Esophagus squamous epithelium (tissue), 4 donors: ENCODE measurements around the gene VSIG4.

Source experiments
- CTCF ChIP-seq, 6 experiments: fragments of 450-650 bp in 4 of 6; fragments of 200-600 bp in 2 of 6; sonication (generic) in 2 of 6; IDR thresholded peaks; one replicate each; pipeline ENCODE4 v1.5.1; 2016 to 2019; ENCODE audit warnings: antibody characterized with exemption in 6 of 6, mild to moderate bottlenecking in 4 of 6, moderate library complexity in 4 of 6
- POLR2A ChIP-seq, 4 donors: fragments of 450-650 bp; IDR thresholded peaks; one replicate each; pipeline ENCODE4 v1.6.1; 2017; ENCODE audit warnings: antibody characterized with exemption in 4 of 4, mild to moderate bottlenecking in 4 of 4, moderate library complexity in 3 of 4

GRCh38 chrX:66004928-66005829, 34.7 kb downstream of the VSIG4 start:
- TF ChIP-seq CTCF (IDR thresholded peaks at IDR 0.05), result no peak
- TF ChIP-seq POLR2A (IDR thresholded peaks at IDR 0.05), result no peak
